SIG-M5 (cell line): Measurements from ENCODE around the gene TGFB1.
"Not testable (repeated sequence)": the region's sequence is repeated elsewhere in the genome, so short reads cannot be mapped to it uniquely, and the experiment has no call there.

Experiments
- DNase-seq: peaks from one replicate; lab custom pipeline; 2025; lab: John Stamatoyannopoulos, UW

TGFB1 gene

GRCh38 chr19:41353466-41354342, at the start of gene TGFB1:
Gene TGFB1, minus strand, starts transcription at chr19:41353922. Its CDS starts 878 bp downstream, at chr19:41353044.
- DNase-seq = peak; percentile 50

GRCh38 chr19:41402010-41402409, 48.3 kb upstream of the TGFB1 start:
- DNase-seq = no peak

GRCh38 chr19:41401483-41401882, 47.8 kb upstream of the TGFB1 start:
- DNase-seq = no peak

- DNase-seq = no peak
Measured at GRCh38 chr19:41399525-41399924, 45.8 kb upstream of the TGFB1 start.

GRCh38 chr19:41399091-41399490, 45.4 kb upstream of the TGFB1 start:
- DNase-seq = no peak

GRCh38 chr19:41398598-41398997, 44.9 kb upstream of the TGFB1 start:
- DNase-seq = no peak

GRCh38 chr19:41398050-41398418, 44.3 kb upstream of the TGFB1 start:
- no peak for DNase-seq

GRCh38 chr19:41397086-41398049, 43.6 kb upstream of the TGFB1 start, which contains the start of the genes BCKDHA and EXOSC5:
Gene BCKDHA, plus strand, starts transcription at chr19:41397818. Its CDS starts 10 bp downstream, at chr19:41397828.
Gene EXOSC5, minus strand, starts transcription at chr19:41397359. Its CDS starts 31 bp downstream, at chr19:41397328.
- peak; percentile 92 for DNase-seq

- DNase-seq = no peak
Measured at GRCh38 chr19:41395355-41395754, 41.6 kb upstream of the TGFB1 start.

- no peak for DNase-seq
Measured at GRCh38 chr19:41392775-41393174, 39.1 kb upstream of the TGFB1 start.

GRCh38 chr19:41391618-41392017, 37.9 kb upstream of the TGFB1 start:
- DNase-seq = no peak

- no peak for DNase-seq
Measured at GRCh38 chr19:41386442-41386841, 32.7 kb upstream of the TGFB1 start.

- DNase-seq = no peak
Measured at GRCh38 chr19:41384351-41384750, 30.6 kb upstream of the TGFB1 start.

- not testable (repeated sequence) for DNase-seq
Measured at GRCh38 chr19:41381536-41381935, 27.8 kb upstream of the TGFB1 start.

- DNase-seq = no peak
Measured at GRCh38 chr19:41377977-41378709, 24.4 kb upstream of the TGFB1 start.

- no peak for DNase-seq
Measured at GRCh38 chr19:41376998-41377365, 23.3 kb upstream of the TGFB1 start.

GRCh38 chr19:41376241-41376997, 22.7 kb upstream of the TGFB1 start, which contains the start of gene TMEM91:
Gene TMEM91, plus strand, starts transcription at chr19:41376533. Its CDS starts 1,777 bp downstream, at chr19:41378310.
- DNase-seq = no peak

- no peak for DNase-seq
Measured at GRCh38 chr19:41373993-41374392, 20.3 kb upstream of the TGFB1 start.

- DNase-seq = no peak
Measured at GRCh38 chr19:41372501-41372900, 18.8 kb upstream of the TGFB1 start.

GRCh38 chr19:41371541-41371940, 17.8 kb upstream of the TGFB1 start:
- no peak for DNase-seq

GRCh38 chr19:41371119-41371518, 17.4 kb upstream of the TGFB1 start:
- DNase-seq = not testable (repeated sequence)
